Right lobe of liver (tissue), 6 donors: ENCODE measurements around the gene CERS2. TPM values are rescaled to one million over a fixed set of nuclear protein-coding genes. Genes with fewer than 3 reads are reported as not detected.

Source experiments
- ATAC-seq, 4 donors: fragments of 200-7000 bp; cut with Tn5 transposase; one replicate each; pipeline ENCODE4 v1.9.1; 2020; ENCODE audit warnings: mild to moderate bottlenecking in 4 of 4, moderate library complexity in 4 of 4
- DNase-seq, 3 donors: peaks; one replicate each; pipeline ENCODE4 v3.0.0-alpha.2; 2020
- H3K27ac ChIP-seq, 3 donors: fragments of 200-600 bp; one replicate each; pipeline ENCODE4 v1.8.0; 2022
- H3K27me3 ChIP-seq, 2 donors: fragments of 200-600 bp; one replicate each; pipeline ENCODE4 v1.8.0; 2022
- H3K36me3 ChIP-seq, 4 donors: fragments of 200-600 bp; sonication (generic) in 1 of 4; one replicate each; pipeline versions ENCODE4 v1.5.1 to v1.8.0; 2017 to 2022; ENCODE audit warnings: control low read depth in 1 of 4
- H3K4me1 ChIP-seq, 4 donors: fragments of 200-600 bp; sonication (generic) in 1 of 4; one replicate each; pipeline versions ENCODE4 v1.5.1 to v1.8.0; 2017 to 2022; ENCODE audit warnings: control low read depth in 1 of 4
- H3K4me3 ChIP-seq, 3 donors: fragments of 200-600 bp; one replicate each; pipeline ENCODE4 v1.8.0; 2022
- H3K9me3 ChIP-seq, 4 donors: fragments of 200-600 bp; sonication (generic) in 1 of 4; one replicate each; pipeline versions ENCODE4 v1.5.1 to v1.8.0; 2017 to 2022; ENCODE audit warnings: control low read depth in 1 of 4
- CTCF ChIP-seq, 4 donors: fragments of 200-600 bp in 3 of 4; fragments of 450-650 bp in 1 of 4; IDR thresholded peaks; one replicate each; pipeline versions ENCODE4 v1.5.1 to v1.8.0; 2016 to 2022; ENCODE audit warnings: antibody characterized with exemption in 4 of 4, mild to moderate bottlenecking in 2 of 4
- POLR2A ChIP-seq: fragments of 450-650 bp; IDR thresholded peaks from one replicate; pipeline ENCODE4 v1.6.1; 2017; ENCODE audit warnings: antibody characterized with exemption, mild to moderate bottlenecking
- WGBS: methylation state at CpG from one replicate; pipeline ENCODE4 v1.1.6; 2018; ENCODE audit warnings: low coverage, low lambda C conversion rate; ENCODE audit not compliant: insufficient coverage; ENCODE audit errors: missing lambda C conversion rate; 5-methylcytosine and 5-hydroxymethylcytosine counted together
- intact Hi-C, 2 donors: fragments of 100-400 bp; cut with DNase I; formaldehyde crosslinking; loops; one replicate each; pipeline versions ENCODE4 v1.11.2 to v1.14.1; 2022
- long read RNA-seq: library from polyadenylated mRNA; unstranded; transcript quantifications from one replicate; pipeline ENCODE4 v2.0.0, GENCODE V29; 2019
- total RNA-seq, 6 experiments: library from RNA; depleted of rRNA in 2 of 6; stranded (reverse); fragments of >200 nt in 2 of 6; fragmentation: NEBNext Ultra II Directional in 3 of 6; extraction: Animal tissue kit (Norgen Biotek cat#: 25700) in 3 of 6; gene quantifications; one replicate each; pipeline versions ENCODE4 v1.1.0 to v1.2.4, GENCODE V29; 2016 to 2023
- donor health status: DM: no; HTN: yes; CAD: no.
- donor health status: DM: no; HTN: no; CAD: no.
- donor health status: DM: no; HTN: no; CAD: no.
- donor health status: DM: no; HTN: yes; CAD: no.
- donor health status: DM: no; HTN: yes; CAD: no.

The CERS2 gene
- total RNA-seq = 100 to 1,000 TPM; 298 to 572 (median 459) TPM
- long read RNA-seq, transcript CERS2-205 (11 exons, 2,505 nt) = major isoform, 18 of 29 reads
- long read RNA-seq, partial matches to known transcripts = 4 of 29 reads
- long read RNA-seq, other reads (novel, unspliced or antisense) = 7 of 29 reads

GRCh38 chr1:150974580-150975478 lies at the start of gene CERS2:
Gene CERS2 (minus strand): TSS chr1:150974835. CDS start chr1:150969090, 5,745 bp downstream.
- ATAC-seq (peak; percentile 14 to 52 (median 46)), DNase-seq (peak; percentile 86 to 89 (median 87))
- intact Hi-C loops = no loop called here
- WGBS = 0% methylated on average over 8 of the region's 106 CpGs
- Histone ChIP-seq H3K4me3 (peak within 1 kb of the TSS; percentile 68 to 89 (median 81)), H3K36me3 (no peaks in the 10 kb centered on the region), H3K9me3 (no peaks in the 10 kb centered on the region), H3K27ac (peak within 1 kb of the TSS; percentile 90 to 97 (median 92)), H3K4me1 (peaks cover 0 to 58% (median 24%) of the 10 kb centered on the region in 4 donors), H3K27me3 (no peaks in the 10 kb centered on the region)
- TF ChIP-seq CTCF (IDR thresholded peaks at IDR 0.05) = no peak
- peak; percentile 83 for TF ChIP-seq POLR2A

- peak overlapping the region in 1 of 3 donors; percentile 31 for H3K4me3 ChIP-seq
- H3K4me1 ChIP-seq = peaks cover 0 to 52% (median 22%) of the 10 kb centered on the region in 4 donors
- WGBS = 9% methylated on average over 2 of the region's 2 CpGs
- TF ChIP-seq POLR2A (no peak), CTCF (IDR thresholded peaks at IDR 0.05) (no peak)
- DNase-seq = no peak
- intact Hi-C loops = no loop called here
- H3K27me3 ChIP-seq = no peaks in the 10 kb centered on the region
- ATAC-seq = peak; percentile 17 to 56 (median 31)
- no peaks in the 10 kb centered on the region for H3K9me3 ChIP-seq
- peaks cover 0 to 15% (median 5%) of the 10 kb centered on the region in 4 donors for H3K36me3 ChIP-seq
- H3K27ac ChIP-seq = peak overlapping the region; percentile 77 to 80 (median 77)
Observed at GRCh38 chr1:151013518-151013917, 38.9 kb upstream of the CERS2 start.

- ATAC-seq (peak; percentile 58 to 79 (median 74)), DNase-seq (peak; percentile 51 to 83 (median 73))
- no peak for TF ChIP-seq CTCF (IDR thresholded peaks at IDR 0.05)
- no peak for TF ChIP-seq POLR2A
- H3K27me3 ChIP-seq = no peaks in the 10 kb centered on the region
- H3K9me3 ChIP-seq = no peaks in the 10 kb centered on the region
- WGBS = 33% methylated on average over 9 of the region's 14 CpGs
- intact Hi-C loops = no loop called here
- H3K4me3 ChIP-seq = peak overlapping the region in 2 of 3 donors; percentile 10 to 31
- H3K36me3 ChIP-seq = peaks cover 0 to 9% (median 1%) of the 10 kb centered on the region in 4 donors
- peaks cover 0 to 54% (median 22%) of the 10 kb centered on the region in 4 donors for H3K4me1 ChIP-seq
- H3K27ac ChIP-seq = peak overlapping the region; percentile 77 to 80 (median 77)
Observed at GRCh38 chr1:151012684-151013471, 38.2 kb upstream of the CERS2 start.

GRCh38 chr1:151011154-151011850 lies 36.7 kb upstream of the CERS2 start:
- Histone ChIP-seq H3K4me1 (peaks cover 0 to 65% (median 27%) of the 10 kb centered on the region in 4 donors), H3K9me3 (no peaks in the 10 kb centered on the region), H3K36me3 (no peaks in the 10 kb centered on the region), H3K4me3 (no peak overlapping the region), H3K27me3 (no peaks in the 10 kb centered on the region), H3K27ac (peak overlapping the region in 1 of 3 donors; percentile 77)
- DNase-seq (no peak), ATAC-seq (no peak)
- TF ChIP-seq CTCF (IDR thresholded peaks at IDR 0.05) (no peak), POLR2A (no peak)
- 52% methylated on average over 4 of the region's 4 CpGs for WGBS
- intact Hi-C loops = no loop called here
